CD4-positive, CD25-positive, alpha-beta regulatory T cell (primary cell): ENCODE measurements around the gene ZFAND3. TPM values are rescaled to one million over a fixed set of nuclear protein-coding genes. Genes with fewer than 3 reads are reported as not detected.

ENCODE experiments used
- ATAC-seq, 2 donors: fragments of 150-1000 bp; cut with Tn5 transposase; one replicate each; pipeline ENCODE4 v1.10.0; 2021; ENCODE audit warnings: low read depth in 2 of 2, moderate number of reproducible peaks in 2 of 2, moderate library complexity in 1 of 2
- DNase-seq, 3 donors: peaks; one replicate each; pipeline versions ENCODE4 v3.0.0 to v3.0.0-alpha.2; 2012 to 2022; ENCODE audit warnings: mixed read lengths in 1 of 3
- H3K27ac ChIP-seq: one replicate; pipeline ENCODE4 v1.7.0; 2013; ENCODE audit warnings: mild to moderate bottlenecking, low read length; ENCODE audit not compliant: insufficient read depth, poor library complexity, severe bottlenecking
- H3K27me3 ChIP-seq: one replicate; pipeline ENCODE4 v1.7.0; 2013; ENCODE audit warnings: low read length; ENCODE audit not compliant: control insufficient read depth, insufficient read depth
- H3K36me3 ChIP-seq: one replicate; pipeline ENCODE4 v1.7.0; 2013; ENCODE audit warnings: mild to moderate bottlenecking, low read length, moderate library complexity; ENCODE audit not compliant: control insufficient read depth, insufficient read depth
- H3K4me1 ChIP-seq: 2 replicates; pipeline ENCODE4 v1.7.0; 2013; ENCODE audit warnings: mild to moderate bottlenecking, low read length; ENCODE audit not compliant: insufficient read depth, control insufficient read depth, poor library complexity, severe bottlenecking
- H3K4me3 ChIP-seq: one replicate; pipeline ENCODE4 v1.7.0; 2013; ENCODE audit warnings: low read depth, mild to moderate bottlenecking, low read length, moderate library complexity
- H3K9me3 ChIP-seq, 2 experiments: 1 replicate in 1 of 2; 2 replicates in 1 of 2; pipeline ENCODE4 v1.7.0; 2013; ENCODE audit warnings: low read length in 2 of 2, mild to moderate bottlenecking in 1 of 2, moderate library complexity in 1 of 2; ENCODE audit not compliant: control insufficient read depth in 2 of 2
- H3K27ac Mint-ChIP-seq, 3 donors: one replicate each; pipeline ENCODE4 v1.8.0; 2020 to 2022; ENCODE audit warnings: mild to moderate bottlenecking in 3 of 3, mixed read lengths in 3 of 3, moderate library complexity in 2 of 3
- H3K27me3 Mint-ChIP-seq: one replicate; pipeline ENCODE4 v1.8.0; 2022; ENCODE audit warnings: mild to moderate bottlenecking, mixed read lengths
- H3K36me3 Mint-ChIP-seq: one replicate; pipeline ENCODE4 v1.8.0; 2020; ENCODE audit warnings: mixed read lengths
- H3K4me1 Mint-ChIP-seq, 4 donors: one replicate each; pipeline ENCODE4 v1.8.0; 2020 to 2022; ENCODE audit warnings: mixed read lengths in 4 of 4, mild to moderate bottlenecking in 1 of 4
- H3K4me3 Mint-ChIP-seq, 4 donors: one replicate each; pipeline ENCODE4 v1.8.0; 2020 to 2022; ENCODE audit warnings: mild to moderate bottlenecking in 4 of 4, mixed read lengths in 4 of 4, moderate library complexity in 3 of 4
- H3K9me3 Mint-ChIP-seq, 7 donors: one replicate each; pipeline ENCODE4 v1.8.0; 2020 to 2022; ENCODE audit warnings: mixed read lengths in 7 of 7, mild to moderate bottlenecking in 3 of 7, moderate library complexity in 2 of 7
- polyA plus RNA-seq, 4 donors: library from polyadenylated mRNA; unstranded; fragments of 300-500 nt; fragmentation: Illumina TruSeq; gene quantifications; one replicate each; pipeline ENCODE4 v1.2.3, GENCODE V29; 2021
- total RNA-seq: library from RNA; stranded (reverse); gene quantifications from one replicate; pipeline ENCODE4 v1.2.3, GENCODE V29; 2022

ZFAND3 gene
- total and polyA plus RNA-seq, 5 donors from 2014 or later, result 3.5 to 60.0 (median 5.1) TPM

GRCh38 chr6:37982317-37982716, 162.8 kb downstream of the ZFAND3 start:
- H3K4me1 ChIP-seq, result peaks cover 11% of the 10 kb centered on the region
- no peaks in the 10 kb centered on the region for H3K36me3 Mint-ChIP-seq

DNA sequence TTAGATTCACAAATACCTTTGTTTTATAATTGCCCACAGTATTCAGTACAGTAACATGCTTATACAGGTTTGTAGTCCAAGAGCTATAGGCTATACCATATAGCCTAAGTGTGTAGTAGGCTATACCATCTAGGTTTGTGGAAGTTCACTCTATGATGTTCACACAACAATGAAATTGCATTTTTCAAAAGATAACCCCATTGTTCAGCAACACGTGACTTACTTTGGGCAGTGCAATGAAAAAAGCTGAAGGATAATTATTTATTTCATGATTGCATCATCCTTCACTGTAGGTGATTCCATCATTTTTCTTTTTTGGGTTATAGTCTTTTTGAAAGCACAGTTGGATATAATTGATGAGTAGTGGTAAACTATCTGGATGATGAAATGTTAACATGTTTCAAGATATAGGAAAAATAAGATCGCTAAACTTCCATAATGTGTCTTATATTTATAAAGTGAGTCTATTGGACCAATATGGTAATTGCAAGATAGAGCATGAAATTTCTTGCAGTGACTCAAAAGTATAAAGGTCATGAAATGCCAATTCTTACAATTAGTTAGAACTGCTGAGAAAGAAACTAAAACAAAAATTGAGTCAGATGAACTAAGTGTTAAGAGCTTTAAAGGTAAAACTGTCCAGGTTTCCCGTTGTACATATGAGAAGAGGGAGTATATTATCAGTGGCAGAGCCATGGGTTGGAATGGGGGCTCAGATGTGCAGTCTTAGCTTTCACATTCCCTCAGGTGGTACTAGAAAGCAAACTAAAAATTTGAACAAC, 164.4 kb downstream of the ZFAND3 start:
- Histone ChIP-seq H3K27ac (no peak overlapping the region), H3K36me3 (no peaks in the 10 kb centered on the region), H3K4me1 (peaks cover 11% of the 10 kb centered on the region), H3K9me3 (no peaks in the 10 kb centered on the region), H3K27me3 (no peaks in the 10 kb centered on the region), H3K4me3 (no peak overlapping the region)
- peak overlapping the region in 2 of 3 donors; percentile 27 to 48 for H3K27ac Mint-ChIP-seq
- no peaks in the 10 kb centered on the region for H3K36me3 Mint-ChIP-seq
- peak in 1 of 3 donors; percentile 16 for DNase-seq
- H3K4me3 Mint-ChIP-seq, result peak overlapping the region in 1 of 4 donors; percentile 24
- H3K4me1 Mint-ChIP-seq, result peaks cover 56 to 67% (median 61%) of the 10 kb centered on the region in 4 donors
- H3K9me3 Mint-ChIP-seq, result no peaks in the 10 kb centered on the region
- no peaks in the 10 kb centered on the region for H3K27me3 Mint-ChIP-seq
- peak in 1 of 2 donors; percentile 12 for ATAC-seq

More at GRCh38 chr6:37982317-37982716, 162.8 kb downstream of the ZFAND3 start:
- Mint-ChIP-seq H3K4me1 (peaks cover 51 to 68% (median 64%) of the 10 kb centered on the region in 4 donors), H3K27me3 (no peaks in the 10 kb centered on the region), H3K9me3 (no peaks in the 10 kb centered on the region), H3K27ac (no peak overlapping the region), H3K4me3 (no peak overlapping the region)
- ATAC-seq (no peak), DNase-seq (no peak)
- Histone ChIP-seq H3K36me3 (no peaks in the 10 kb centered on the region), H3K27ac (no peak overlapping the region), H3K9me3 (no peaks in the 10 kb centered on the region), H3K4me3 (no peak overlapping the region), H3K27me3 (no peaks in the 10 kb centered on the region)

- H3K36me3 Mint-ChIP-seq, result no peaks in the 10 kb centered on the region
- Histone ChIP-seq H3K4me3 (peak overlapping the region; percentile 13), H3K4me1 (peaks cover 11% of the 10 kb centered on the region), H3K27ac (no peak overlapping the region), H3K27me3 (no peaks in the 10 kb centered on the region), H3K36me3 (no peaks in the 10 kb centered on the region), H3K9me3 (no peaks in the 10 kb centered on the region)
- peaks cover 56 to 66% (median 59%) of the 10 kb centered on the region in 4 donors for H3K4me1 Mint-ChIP-seq
- H3K27me3 Mint-ChIP-seq, result no peaks in the 10 kb centered on the region
- H3K4me3 Mint-ChIP-seq, result no peak overlapping the region
- peak overlapping the region in 2 of 3 donors; percentile 27 to 48 for H3K27ac Mint-ChIP-seq
- no peak for DNase-seq
- ATAC-seq, result no peak
- H3K9me3 Mint-ChIP-seq, result no peaks in the 10 kb centered on the region
Observed at GRCh38 chr6:37984578-37984977, 165.1 kb downstream of the ZFAND3 start.

- no peaks in the 10 kb centered on the region for H3K36me3 ChIP-seq
- Mint-ChIP-seq H3K27ac (no peak overlapping the region), H3K4me3 (no peak overlapping the region), H3K9me3 (no peaks in the 10 kb centered on the region), H3K4me1 (peaks cover 54 to 64% (median 57%) of the 10 kb centered on the region in 4 donors), H3K27me3 (no peaks in the 10 kb centered on the region), H3K36me3 (no peaks in the 10 kb centered on the region)
- H3K27me3 ChIP-seq, result no peaks in the 10 kb centered on the region
- peak in 1 of 3 donors; percentile 27 for DNase-seq
- no peaks in the 10 kb centered on the region for H3K9me3 ChIP-seq
- ATAC-seq, result no peak
- H3K4me1 ChIP-seq, result peaks cover 11% of the 10 kb centered on the region
- no peak overlapping the region for H3K4me3 ChIP-seq
- no peak overlapping the region for H3K27ac ChIP-seq
Observed at GRCh38 chr6:37985355-37985754, 165.8 kb downstream of the ZFAND3 start.

- peaks cover 44 to 62% (median 52%) of the 10 kb centered on the region in 4 donors for H3K4me1 Mint-ChIP-seq
- H3K27ac Mint-ChIP-seq, result peak overlapping the region in 1 of 3 donors; percentile 59
- Histone ChIP-seq H3K9me3 (no peaks in the 10 kb centered on the region), H3K4me1 (peaks cover 11% of the 10 kb centered on the region), H3K36me3 (no peaks in the 10 kb centered on the region), H3K27me3 (no peaks in the 10 kb centered on the region), H3K4me3 (no peak overlapping the region), H3K27ac (no peak overlapping the region)
- H3K27me3 Mint-ChIP-seq, result no peaks in the 10 kb centered on the region
- no peak for DNase-seq
- ATAC-seq, result no peak
- no peaks in the 10 kb centered on the region for H3K36me3 Mint-ChIP-seq
- H3K4me3 Mint-ChIP-seq, result no peak overlapping the region
- H3K9me3 Mint-ChIP-seq, result no peaks in the 10 kb centered on the region
Observed at GRCh38 chr6:37987018-37987417, 167.5 kb downstream of the ZFAND3 start.

DNA sequence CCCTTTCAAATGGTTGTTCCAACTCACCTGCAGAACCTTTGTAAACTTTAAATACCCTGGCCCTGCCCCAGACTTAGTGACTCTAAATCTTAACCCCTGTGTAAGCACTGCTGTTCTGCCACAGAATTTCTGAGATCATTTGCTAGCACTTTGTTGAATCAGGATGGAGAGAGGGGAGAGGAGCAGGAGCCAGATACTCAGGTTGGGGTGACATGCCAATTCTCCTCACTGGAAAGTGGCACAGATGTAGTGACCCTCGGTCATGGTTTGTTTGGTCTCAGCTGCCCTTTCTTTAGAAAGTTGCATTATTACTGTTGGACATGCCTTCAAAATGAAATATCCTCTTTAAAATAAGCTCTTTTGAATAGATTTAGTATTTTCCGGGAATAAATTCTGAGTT, 168.0 kb downstream of the ZFAND3 start:
- no peaks in the 10 kb centered on the region for H3K27me3 Mint-ChIP-seq
- ATAC-seq (no peak), DNase-seq (no peak)
- H3K9me3 ChIP-seq, result no peaks in the 10 kb centered on the region
- peaks cover 11% of the 10 kb centered on the region for H3K4me1 ChIP-seq
- no peak overlapping the region for H3K4me3 Mint-ChIP-seq
- no peaks in the 10 kb centered on the region for H3K27me3 ChIP-seq
- H3K9me3 Mint-ChIP-seq, result no peaks in the 10 kb centered on the region
- H3K4me1 Mint-ChIP-seq, result peaks cover 50 to 65% (median 56%) of the 10 kb centered on the region in 4 donors
- H3K4me3 ChIP-seq, result no peak overlapping the region
- H3K36me3 ChIP-seq, result no peaks in the 10 kb centered on the region
- no peaks in the 10 kb centered on the region for H3K36me3 Mint-ChIP-seq
- H3K27ac Mint-ChIP-seq, result peak overlapping the region in 1 of 3 donors; percentile 59
- no peak overlapping the region for H3K27ac ChIP-seq

GRCh38 chr6:37988127-37988526, 168.6 kb downstream of the ZFAND3 start:
- peaks cover 53 to 67% (median 58%) of the 10 kb centered on the region in 4 donors for H3K4me1 Mint-ChIP-seq
- no peak overlapping the region for H3K27ac Mint-ChIP-seq
- H3K4me3 Mint-ChIP-seq, result no peak overlapping the region
- Histone ChIP-seq H3K4me3 (no peak overlapping the region), H3K27ac (no peak overlapping the region), H3K9me3 (no peaks in the 10 kb centered on the region), H3K36me3 (no peaks in the 10 kb centered on the region), H3K4me1 (peaks cover 11% of the 10 kb centered on the region), H3K27me3 (no peaks in the 10 kb centered on the region)
- no peak for DNase-seq
- no peaks in the 10 kb centered on the region for H3K9me3 Mint-ChIP-seq
- no peaks in the 10 kb centered on the region for H3K27me3 Mint-ChIP-seq
- no peaks in the 10 kb centered on the region for H3K36me3 Mint-ChIP-seq
- ATAC-seq, result no peak

DNA sequence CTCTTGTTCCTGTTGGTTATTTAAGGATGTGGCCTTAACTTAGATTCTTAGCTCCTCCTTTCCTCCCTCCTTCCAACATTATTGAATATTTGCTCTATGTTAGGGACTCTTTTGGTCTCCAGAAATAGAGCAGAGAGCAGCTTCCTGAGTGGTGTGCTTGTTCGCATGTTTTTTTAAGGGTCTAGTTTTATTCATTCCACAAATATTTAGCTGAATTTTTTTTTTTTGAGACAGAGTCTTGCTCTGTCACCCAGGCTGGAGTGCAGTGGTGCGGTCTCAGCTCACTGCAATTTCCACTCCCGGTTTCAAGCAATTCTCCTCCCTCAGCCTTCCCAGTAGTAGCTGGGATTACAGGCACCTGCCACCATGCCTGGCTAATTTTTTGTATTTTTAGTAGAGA, 169.2 kb downstream of the ZFAND3 start:
- Histone ChIP-seq H3K36me3 (no peaks in the 10 kb centered on the region), H3K4me3 (no peak overlapping the region), H3K4me1 (peaks cover 11% of the 10 kb centered on the region), H3K9me3 (no peaks in the 10 kb centered on the region), H3K27me3 (no peaks in the 10 kb centered on the region), H3K27ac (no peak overlapping the region)
- H3K9me3 Mint-ChIP-seq, result no peaks in the 10 kb centered on the region
- ATAC-seq (no peak), DNase-seq (no peak)
- H3K4me1 Mint-ChIP-seq, result peaks cover 50 to 65% (median 56%) of the 10 kb centered on the region in 4 donors
- no peaks in the 10 kb centered on the region for H3K36me3 Mint-ChIP-seq
- no peak overlapping the region for H3K4me3 Mint-ChIP-seq
- no peak overlapping the region for H3K27ac Mint-ChIP-seq
- H3K27me3 Mint-ChIP-seq, result no peaks in the 10 kb centered on the region
